Panc1 (cell line): ENCODE measurements around the gene YES1. TPM values are rescaled to one million over a fixed set of nuclear protein-coding genes. Genes with fewer than 3 reads are reported as not detected.
A peak's percentile ranks its signal among the peaks of the same experiment; 100 is the strongest.

Experiments
- ATAC-seq: fragments of 200-7000 bp; cut with Tn5 transposase; 2 replicates; pipeline ENCODE4 v1.9.1; 2020; ENCODE audit warnings: mild to moderate bottlenecking, moderate library complexity
- BruUV-seq: library from RNA; stranded (reverse); fragments of 400-500 nt; replicated peaks from 2 replicates; lab custom pipeline; 2021; lab: Mats Ljungman, UMichigan
- CTCF ChIA-PET: fragments of 300-600 bp; sonication (Branson Sonifier 250); formaldehyde crosslinking; loops from one replicate; lab custom pipeline; 2022; ENCODE audit warnings: antibody characterized with exemption; lab: Charles Lee
- POLR2A ChIA-PET: fragments of 300-600 bp; sonication (Branson Sonifier 250); formaldehyde crosslinking; loops from one replicate; lab custom pipeline; 2022; ENCODE audit warnings: antibody characterized with exemption; lab: Charles Lee
- DNase-seq: peaks from one replicate; pipeline ENCODE4 v3.0.0-alpha.2; 2010; ENCODE audit warnings: low read depth, low spot score
- H3K27ac ChIP-seq: 2 replicates; pipeline ENCODE4 v1.5.1; 2011; ENCODE audit warnings: mild to moderate bottlenecking, low read length, inconsistent platforms
- H3K27me3 ChIP-seq: fragments of 200-500 bp; sonication (Bioruptor generic); 2 replicates; pipeline ENCODE4 v1.6.0; 2014; ENCODE audit warnings: low read length, inconsistent platforms; ENCODE audit not compliant: control insufficient read depth, insufficient read depth
- H3K36me3 ChIP-seq: fragments of 200-500 bp; sonication (Bioruptor generic); 2 replicates; pipeline ENCODE4 v1.5.1; 2014; ENCODE audit warnings: inconsistent platforms, mild to moderate bottlenecking, low read length, moderate library complexity; ENCODE audit not compliant: control insufficient read depth, insufficient read depth
- H3K4me1 ChIP-seq: 2 replicates; pipeline ENCODE4 v1.5.1; 2011; ENCODE audit warnings: inconsistent platforms, mild to moderate bottlenecking, low read length, moderate library complexity; ENCODE audit not compliant: control insufficient read depth, insufficient read depth
- H3K4me3 ChIP-seq, 2 experiments: 2 replicates each; pipeline ENCODE4 v1.5.1; 2011 to 2012; ENCODE audit warnings: low read depth in 2 of 2, low read length in 2 of 2, mild to moderate bottlenecking in 2 of 2, inconsistent platforms in 1 of 2, moderate library complexity in 1 of 2
- H3K9me3 ChIP-seq: fragments of 200-500 bp; sonication (Bioruptor generic); 2 replicates; pipeline ENCODE4 v1.5.1; 2014; ENCODE audit warnings: low read depth, mild to moderate bottlenecking, inconsistent platforms, low read length, moderate library complexity; ENCODE audit not compliant: control insufficient read depth, insufficient read depth
- POLR2AphosphoS5 ChIP-seq: IDR thresholded peaks from 2 replicates; pipeline ENCODE4 v1.6.1; 2012; ENCODE audit warnings: mild to moderate bottlenecking, low read depth, low read length, moderate library complexity
- SIN3A ChIP-seq: IDR thresholded peaks from 2 replicates; pipeline ENCODE4 v1.6.1; 2012; ENCODE audit warnings: low read depth, mild to moderate bottlenecking, low read length, moderate library complexity, borderline replicate concordance; ENCODE audit not compliant: insufficient read depth
- TCF7L2 ChIP-seq: IDR thresholded peaks from 2 replicates; pipeline ENCODE4 v1.6.1; 2011; ENCODE audit warnings: mild to moderate bottlenecking, low read depth, low read length, inconsistent platforms
- in situ Hi-C: cut with HindIII; loops from 2 replicates; pipeline ENCODE4 v1.10.0; 2016; ENCODE audit warnings: low sequenced_read_pairs, low pct_unique_long_range_greater_than_20kb
- intact Hi-C: fragments of 100-400 bp; cut with micrococcal nuclease; formaldehyde crosslinking; loops from one replicate; pipeline ENCODE4 v1.10.0; 2022; ENCODE audit not compliant: unreplicated experiment
- total RNA-seq: library from RNA; stranded (reverse); gene quantifications from one replicate; pipeline ENCODE4 v1.2.1, GENCODE V29; 2021; ENCODE audit not compliant: unreplicated experiment
- TF ChIP-seq, protein P1 (sequence below): fragments of 450-650 bp; IDR thresholded peaks from 2 replicates; pipeline ENCODE4 v1.5.1; 2017; ENCODE audit warnings: mild to moderate bottlenecking
- TF ChIP-seq, protein P2 (sequence below), 2 experiments: IDR thresholded peaks; 2 replicates each; pipeline ENCODE4 v1.6.1; 2011 to 2012; ENCODE audit warnings: low read depth in 2 of 2, control low read depth in 1 of 2, low read length in 1 of 2, mild to moderate bottlenecking in 1 of 2, moderate library complexity in 1 of 2; ENCODE audit not compliant: insufficient read depth in 1 of 2

The YES1 gene
- total RNA-seq, 1 experiment from 2014 or later, result 91.6 TPM

DNA sequence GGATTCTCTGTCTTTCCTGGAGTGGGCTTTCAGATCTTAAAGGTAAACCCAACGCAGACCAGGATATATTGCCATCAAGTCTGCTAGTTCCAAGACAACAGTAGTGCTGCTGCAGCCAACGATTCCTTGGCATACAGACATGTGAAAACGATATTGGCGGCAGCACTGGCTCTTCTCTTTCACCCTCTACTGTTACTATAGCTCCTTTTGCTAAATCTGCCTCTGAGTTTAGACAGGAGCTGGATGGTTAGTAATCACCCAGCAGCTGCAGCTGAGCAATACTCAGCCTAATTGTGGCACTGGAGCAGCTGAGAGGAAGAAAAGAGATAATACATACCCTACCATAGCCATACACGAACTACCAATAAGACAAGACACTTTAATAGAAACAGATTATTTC lies 4.0 kb downstream of the YES1 start:
- Histone ChIP-seq H3K27me3 (no peaks in the 10 kb centered on the region), H3K4me3 (no peak overlapping the region), H3K4me1 (peaks cover 39% of the 10 kb centered on the region), H3K27ac (0 out of 2 replicates have a peak overlapping the region, but pooled peaks have one; percentile 10), H3K9me3 (no peaks in the 10 kb centered on the region), H3K36me3 (peaks cover 5% of the 10 kb centered on the region; the same call in 1 of the 2 replicates)
- DNase-seq, result no peak
- TF ChIP-seq, protein P1, sequence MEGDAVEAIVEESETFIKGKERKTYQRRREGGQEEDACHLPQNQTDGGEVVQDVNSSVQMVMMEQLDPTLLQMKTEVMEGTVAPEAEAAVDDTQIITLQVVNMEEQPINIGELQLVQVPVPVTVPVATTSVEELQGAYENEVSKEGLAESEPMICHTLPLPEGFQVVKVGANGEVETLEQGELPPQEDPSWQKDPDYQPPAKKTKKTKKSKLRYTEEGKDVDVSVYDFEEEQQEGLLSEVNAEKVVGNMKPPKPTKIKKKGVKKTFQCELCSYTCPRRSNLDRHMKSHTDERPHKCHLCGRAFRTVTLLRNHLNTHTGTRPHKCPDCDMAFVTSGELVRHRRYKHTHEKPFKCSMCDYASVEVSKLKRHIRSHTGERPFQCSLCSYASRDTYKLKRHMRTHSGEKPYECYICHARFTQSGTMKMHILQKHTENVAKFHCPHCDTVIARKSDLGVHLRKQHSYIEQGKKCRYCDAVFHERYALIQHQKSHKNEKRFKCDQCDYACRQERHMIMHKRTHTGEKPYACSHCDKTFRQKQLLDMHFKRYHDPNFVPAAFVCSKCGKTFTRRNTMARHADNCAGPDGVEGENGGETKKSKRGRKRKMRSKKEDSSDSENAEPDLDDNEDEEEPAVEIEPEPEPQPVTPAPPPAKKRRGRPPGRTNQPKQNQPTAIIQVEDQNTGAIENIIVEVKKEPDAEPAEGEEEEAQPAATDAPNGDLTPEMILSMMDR, result no peak
- TF ChIP-seq TCF7L2, result no peak
- TF ChIP-seq SIN3A, result no peak
- TF ChIP-seq POLR2AphosphoS5, result no peak
- TF ChIP-seq, protein P2, sequence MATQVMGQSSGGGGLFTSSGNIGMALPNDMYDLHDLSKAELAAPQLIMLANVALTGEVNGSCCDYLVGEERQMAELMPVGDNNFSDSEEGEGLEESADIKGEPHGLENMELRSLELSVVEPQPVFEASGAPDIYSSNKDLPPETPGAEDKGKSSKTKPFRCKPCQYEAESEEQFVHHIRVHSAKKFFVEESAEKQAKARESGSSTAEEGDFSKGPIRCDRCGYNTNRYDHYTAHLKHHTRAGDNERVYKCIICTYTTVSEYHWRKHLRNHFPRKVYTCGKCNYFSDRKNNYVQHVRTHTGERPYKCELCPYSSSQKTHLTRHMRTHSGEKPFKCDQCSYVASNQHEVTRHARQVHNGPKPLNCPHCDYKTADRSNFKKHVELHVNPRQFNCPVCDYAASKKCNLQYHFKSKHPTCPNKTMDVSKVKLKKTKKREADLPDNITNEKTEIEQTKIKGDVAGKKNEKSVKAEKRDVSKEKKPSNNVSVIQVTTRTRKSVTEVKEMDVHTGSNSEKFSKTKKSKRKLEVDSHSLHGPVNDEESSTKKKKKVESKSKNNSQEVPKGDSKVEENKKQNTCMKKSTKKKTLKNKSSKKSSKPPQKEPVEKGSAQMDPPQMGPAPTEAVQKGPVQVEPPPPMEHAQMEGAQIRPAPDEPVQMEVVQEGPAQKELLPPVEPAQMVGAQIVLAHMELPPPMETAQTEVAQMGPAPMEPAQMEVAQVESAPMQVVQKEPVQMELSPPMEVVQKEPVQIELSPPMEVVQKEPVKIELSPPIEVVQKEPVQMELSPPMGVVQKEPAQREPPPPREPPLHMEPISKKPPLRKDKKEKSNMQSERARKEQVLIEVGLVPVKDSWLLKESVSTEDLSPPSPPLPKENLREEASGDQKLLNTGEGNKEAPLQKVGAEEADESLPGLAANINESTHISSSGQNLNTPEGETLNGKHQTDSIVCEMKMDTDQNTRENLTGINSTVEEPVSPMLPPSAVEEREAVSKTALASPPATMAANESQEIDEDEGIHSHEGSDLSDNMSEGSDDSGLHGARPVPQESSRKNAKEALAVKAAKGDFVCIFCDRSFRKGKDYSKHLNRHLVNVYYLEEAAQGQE (IDR thresholded peaks at IDR 0.05; ENCODE audit: insufficient read depth in 1 of 2, low read depth in 2 of 2, low read length in 1 of 2), result no peak
- no TSS peak for BruUV-seq
- ChIA-PET CTCF (interaction anchor here (0.9 kb wide), 1 partner anchor 31 kb away, joined by 4 read pairs; no protein-coding TSS in a partner anchor), POLR2A (no interaction called here)
- in situ Hi-C loops (no loop called here), intact Hi-C loops (no loop called here)
- ATAC-seq, result no peak

DNA sequence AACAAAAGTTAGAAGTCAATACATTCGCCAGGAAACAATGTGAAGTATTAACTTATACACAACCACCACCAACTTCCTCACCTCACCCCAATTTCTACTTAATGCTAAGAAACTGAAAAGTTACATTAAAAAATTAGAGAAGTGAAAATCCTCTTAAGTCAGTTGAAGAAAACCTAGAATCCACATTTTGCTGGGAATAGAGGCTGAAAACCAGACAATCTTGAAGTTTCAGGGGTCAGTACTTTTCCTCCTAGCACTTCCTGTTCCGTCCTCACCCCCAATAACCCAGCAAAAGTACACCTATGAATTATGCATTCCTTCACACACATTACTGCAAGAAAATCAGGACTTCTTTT lies 6.3 kb downstream of the YES1 start:
- no peaks in the 10 kb centered on the region for H3K36me3 ChIP-seq

More for the DNA sequence above, 6.3 kb downstream of the YES1 start:
- POLR2A ChIA-PET, result no interaction called here
- ATAC-seq, result no peak
- H3K4me1 ChIP-seq, result peaks cover 38% of the 10 kb centered on the region
- BruUV-seq, result no TSS peak
- H3K27me3 ChIP-seq, result no peaks in the 10 kb centered on the region
- TF ChIP-seq POLR2AphosphoS5 (no peak), SIN3A (no peak)
- TF ChIP-seq, protein P2 (IDR thresholded peaks at IDR 0.05; ENCODE audit: insufficient read depth in 1 of 2, low read depth in 2 of 2, low read length in 1 of 2), result no peak
- peak overlapping the region; percentile 73 for H3K27ac ChIP-seq
- CTCF ChIA-PET, result no interaction called here
- intact Hi-C loops (no loop called here), in situ Hi-C loops (no loop called here)
- no peak overlapping the region for H3K4me3 ChIP-seq
- no peaks in the 10 kb centered on the region for H3K9me3 ChIP-seq
- DNase-seq, result no peak
